Stimulated activated CD4-positive, alpha-beta T cell treated with anti-CD3 and anti-CD28 coated beads, Interleukin-1b, Interleukin-23, amount 100 ng/mL, for 1 hour (primary cell): ENCODE data around the gene BROX.
"Not testable (repeated sequence)": the region's sequence is repeated elsewhere in the genome, so short reads cannot be mapped to it uniquely, and the experiment has no call there.

ENCODE experiments used
- DNase-seq, 2 donors: peaks; one replicate each; pipeline ENCODE4 v3.0.0-alpha.2; 2020; ENCODE audit warnings: low read depth in 2 of 2

Gene BROX

DNA sequence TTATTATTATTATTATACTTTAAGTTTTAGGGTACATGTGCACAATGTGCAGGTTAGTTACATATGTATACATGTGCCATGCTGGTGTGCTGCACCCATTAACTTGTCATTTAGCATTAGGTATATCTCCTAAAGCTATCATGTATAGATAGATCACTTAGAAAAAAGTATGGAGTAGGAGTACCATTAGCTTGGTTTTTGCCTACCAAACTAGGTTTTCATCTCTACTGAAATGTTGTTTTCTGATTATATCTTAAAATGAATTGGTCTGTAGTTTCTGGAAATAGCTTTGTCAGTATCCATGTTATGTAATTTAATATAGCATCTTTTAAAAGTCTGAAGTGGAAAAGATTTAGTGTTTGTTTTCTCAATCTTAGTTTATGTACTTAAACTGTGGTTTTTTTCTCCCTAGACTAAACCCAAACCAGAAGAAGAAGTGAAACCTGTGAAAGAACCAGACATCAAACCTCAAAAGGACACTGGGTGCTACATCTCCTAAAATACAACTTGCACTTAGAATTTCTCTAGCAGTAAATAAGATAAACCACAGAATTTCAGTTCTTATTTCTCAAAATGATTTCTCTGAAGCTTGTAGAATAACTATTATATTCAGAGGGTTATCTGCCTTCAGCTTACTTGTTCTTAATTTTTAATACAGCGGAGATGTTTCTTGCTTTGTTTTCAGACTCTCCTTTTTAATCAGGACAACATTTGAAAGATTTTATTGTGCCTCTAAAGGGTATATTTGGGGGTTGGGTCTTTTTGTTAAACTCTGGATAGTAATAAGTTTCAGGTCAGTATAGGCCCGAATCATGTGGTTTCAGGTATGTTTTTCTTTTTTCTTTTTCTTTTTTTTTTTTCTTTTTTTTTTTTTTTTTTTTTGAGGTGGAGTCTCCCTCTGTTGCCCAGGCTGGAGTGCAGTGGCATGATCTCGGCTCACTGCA is 20.1 kb downstream of the BROX start:
- no peak for DNase-seq

DNA sequence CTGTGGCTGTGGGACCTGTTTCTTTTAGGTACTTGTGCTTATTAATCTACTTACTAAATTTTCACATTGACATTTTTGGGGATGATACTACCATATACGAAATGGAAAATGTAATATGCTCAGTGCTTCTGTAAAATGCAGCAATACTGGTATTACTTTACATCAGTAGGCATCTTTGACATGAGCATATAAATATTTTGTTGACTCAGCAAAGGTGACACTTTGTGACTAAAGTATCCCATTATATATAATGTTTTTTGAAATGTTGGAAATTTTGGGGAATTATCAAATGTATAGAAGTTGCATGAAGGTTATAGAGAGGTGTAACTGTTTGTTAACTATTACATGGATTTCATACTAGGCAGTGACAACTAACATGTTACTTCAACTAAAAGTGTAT is 22.4 kb downstream of the BROX start:
- DNase-seq = no peak

DNA sequence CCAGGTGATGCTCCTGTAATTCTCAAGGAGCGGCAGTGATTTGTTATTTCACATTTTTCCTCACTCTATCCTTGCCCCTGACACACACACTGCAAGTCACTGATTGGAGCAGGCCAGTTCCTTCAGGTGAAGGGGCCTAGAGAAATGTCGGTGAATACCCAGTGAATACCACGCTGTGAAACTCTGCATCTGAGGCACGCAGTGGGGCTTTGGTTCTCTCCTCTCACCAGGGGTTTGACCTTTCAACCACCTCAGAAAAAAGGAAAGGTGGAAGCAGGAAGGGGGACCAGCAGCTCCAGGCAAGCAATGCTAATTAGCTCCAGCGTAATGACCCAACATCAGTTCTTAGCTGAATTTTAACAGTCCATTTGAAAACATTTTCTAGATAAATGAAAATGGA is 24.1 kb downstream of the BROX start:
- no peak for DNase-seq

DNA sequence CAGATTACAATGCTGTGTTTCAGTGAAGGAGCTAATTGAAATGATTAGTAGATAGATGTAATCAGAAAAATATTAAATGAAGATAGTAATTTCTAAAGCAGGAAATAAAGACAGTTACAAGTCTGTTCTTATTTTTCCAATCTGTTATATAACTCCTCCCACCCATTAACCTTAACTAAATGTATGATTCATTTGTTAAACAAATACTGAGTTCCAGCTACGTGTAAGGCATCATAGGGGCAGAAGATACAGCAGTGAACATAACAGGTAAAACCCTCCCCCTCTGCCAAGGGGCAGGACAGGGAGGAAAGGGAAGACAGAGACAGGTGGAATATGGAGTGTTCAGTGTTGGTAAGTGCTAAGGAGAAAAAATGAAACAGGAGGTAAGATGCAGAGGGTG is 24.6 kb downstream of the BROX start, which contains the start of gene FAM177B:
Gene FAM177B, plus strand, starts transcription at position 231 of the 400 bp plus-strand sequence. CDS start 9,344 bp downstream, outside the sequence.
- DNase-seq = no peak

DNA sequence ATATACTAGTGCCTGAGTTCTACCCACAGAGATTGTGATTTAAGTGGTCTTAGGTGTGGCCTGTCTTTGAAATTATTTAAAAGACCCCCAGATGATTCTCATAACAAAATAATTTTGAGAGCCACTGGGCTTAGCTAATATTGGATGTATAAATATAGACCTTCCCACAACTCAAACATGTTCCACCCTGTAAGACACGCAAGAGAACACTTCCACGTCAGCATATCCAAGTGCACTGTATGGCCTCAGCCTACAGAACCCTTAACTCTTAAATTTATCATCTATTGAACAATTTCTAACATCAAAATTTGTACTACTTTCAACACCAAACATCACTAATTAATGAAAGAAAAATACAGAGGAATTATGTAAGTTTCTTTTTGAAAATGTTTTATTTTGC is 27.1 kb downstream of the BROX start:
- no peak for DNase-seq

- DNase-seq = no peak
Observed at GRCh38 chr1:222739929-222740328, 27.6 kb downstream of the BROX start.

DNA sequence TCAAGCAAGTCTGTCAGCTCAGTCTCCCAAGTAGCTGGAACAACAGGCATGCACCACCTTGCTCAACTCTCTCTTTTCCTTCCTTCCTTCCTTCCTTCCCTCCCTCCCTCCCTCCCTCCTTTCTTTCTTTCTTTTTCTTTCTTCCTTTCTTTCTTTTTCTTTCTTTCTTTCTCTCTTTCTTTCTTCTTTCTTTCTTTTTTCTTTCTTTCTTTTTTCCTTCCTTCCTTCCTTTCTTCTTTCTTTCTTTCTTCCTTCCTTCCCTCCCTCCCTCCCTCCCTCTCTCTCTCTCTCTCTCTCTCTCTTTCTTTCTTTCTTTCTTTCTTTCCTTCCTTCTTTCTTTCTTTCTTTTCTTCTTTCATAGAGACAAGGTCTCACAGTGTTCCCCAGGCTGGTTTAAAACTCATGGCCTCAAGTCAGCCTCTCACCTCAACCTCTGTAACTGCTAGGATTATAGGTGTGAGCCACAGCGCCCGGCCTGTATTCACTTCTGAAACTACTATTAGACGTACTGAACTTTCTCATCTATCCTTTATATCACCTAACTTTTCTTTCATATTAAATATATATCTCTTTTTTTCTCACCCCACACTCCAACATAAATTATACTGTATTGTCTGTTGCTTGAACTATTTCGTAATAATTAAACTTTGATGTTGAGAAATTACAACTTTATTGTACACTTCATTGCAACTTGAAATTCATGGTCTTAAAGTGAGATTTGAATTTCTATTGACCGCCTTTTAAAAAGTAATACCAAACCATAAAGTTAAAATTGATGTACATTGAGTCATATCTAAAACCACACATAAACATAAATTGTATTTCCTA is 29.5 kb downstream of the BROX start:
- DNase-seq = not testable (repeated sequence)

GRCh38 chr1:222749927-222750326 is 37.6 kb downstream of the BROX start:
- no peak for DNase-seq

- DNase-seq = no peak
Observed at GRCh38 chr1:222750651-222751050, 38.3 kb downstream of the BROX start.

GRCh38 chr1:222751255-222751654 is 38.9 kb downstream of the BROX start:
- no peak for DNase-seq

DNA sequence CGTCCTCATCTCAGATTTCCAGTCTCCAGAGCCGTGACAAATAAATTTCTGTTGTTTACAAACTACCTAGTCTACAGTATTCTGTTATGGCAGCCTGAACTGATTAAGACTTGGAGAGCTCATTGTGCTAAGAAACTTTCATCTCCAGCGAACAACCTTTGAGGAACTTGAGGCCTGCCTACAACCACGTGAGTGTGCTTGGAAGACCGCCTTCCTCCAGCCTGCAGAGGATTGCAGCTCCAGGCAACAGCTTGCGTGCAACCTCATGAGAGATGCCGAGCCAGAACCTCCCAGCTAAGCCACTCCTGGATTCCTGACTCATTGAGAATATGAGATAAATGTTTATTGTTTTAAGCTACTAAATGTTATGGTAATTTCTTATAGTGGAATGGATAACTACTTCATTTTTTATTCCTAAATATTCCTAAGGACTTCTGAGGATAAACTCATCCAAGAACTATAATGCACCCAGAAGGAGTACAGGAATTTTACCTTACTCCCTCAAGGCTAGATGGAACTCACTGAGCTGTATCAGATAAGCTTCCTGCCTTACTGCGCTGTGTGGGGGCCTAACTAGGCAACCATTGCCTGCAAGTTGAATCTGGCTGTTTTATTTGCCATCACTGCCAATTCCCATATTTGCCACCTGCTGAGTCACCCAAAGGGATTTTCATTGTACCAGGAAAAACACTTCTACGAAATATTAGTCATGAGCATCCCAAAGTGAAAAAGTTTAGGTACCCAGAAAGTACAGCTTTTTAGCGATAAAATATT is 42.2 kb downstream of the BROX start:
- DNase-seq = no peak

DNA sequence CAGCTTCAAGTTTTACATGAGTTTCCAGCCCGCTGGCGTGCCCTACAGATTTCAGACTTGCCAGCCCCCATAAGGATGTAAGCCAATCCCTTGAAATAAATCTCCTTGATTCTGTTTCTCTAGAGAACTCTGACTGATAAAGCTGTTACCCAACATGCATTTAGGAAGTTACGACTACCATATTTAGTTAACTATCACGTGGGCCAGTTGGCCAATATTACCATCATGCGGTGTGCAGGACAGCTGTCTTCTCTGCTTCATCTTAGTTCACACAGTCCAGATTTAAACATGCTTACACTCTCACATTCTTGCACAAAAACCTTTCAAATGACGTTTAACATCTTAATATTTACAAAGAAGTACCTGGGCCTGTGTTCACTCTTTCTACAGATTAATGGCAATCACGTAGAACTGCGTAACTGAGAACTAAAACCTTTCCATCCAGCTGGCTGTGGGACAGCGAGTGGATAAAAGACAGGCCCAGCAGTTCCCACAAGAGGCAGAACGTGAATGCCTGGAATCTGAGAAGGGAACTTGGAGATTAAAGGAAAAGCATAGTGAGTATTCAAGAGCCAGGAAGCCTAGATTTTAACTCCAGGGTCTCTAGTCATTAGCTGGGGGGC is 45.4 kb downstream of the BROX start:
- DNase-seq = no peak

- DNase-seq = no peak
Observed at GRCh38 chr1:222759451-222760035, 47.2 kb downstream of the BROX start.

DNA sequence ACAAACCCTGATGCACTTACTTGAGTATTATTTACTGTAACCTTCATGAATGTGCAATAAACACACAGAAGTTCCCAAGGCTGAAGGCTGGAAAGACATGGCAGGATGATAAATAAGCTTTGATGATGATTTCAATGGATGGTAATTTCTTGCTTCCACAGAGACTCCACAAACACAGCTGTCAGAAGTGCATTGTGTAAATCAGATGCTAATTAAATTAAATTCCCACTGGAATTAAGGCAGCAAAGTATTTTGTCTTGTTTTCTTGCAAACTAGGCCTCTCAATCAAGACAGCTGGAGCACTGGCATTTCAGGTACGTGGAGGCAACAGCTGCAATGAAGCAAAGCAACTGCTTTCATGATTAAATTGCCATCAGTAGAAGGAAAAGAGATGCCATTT is 48.7 kb downstream of the BROX start:
- no peak for DNase-seq

DNA sequence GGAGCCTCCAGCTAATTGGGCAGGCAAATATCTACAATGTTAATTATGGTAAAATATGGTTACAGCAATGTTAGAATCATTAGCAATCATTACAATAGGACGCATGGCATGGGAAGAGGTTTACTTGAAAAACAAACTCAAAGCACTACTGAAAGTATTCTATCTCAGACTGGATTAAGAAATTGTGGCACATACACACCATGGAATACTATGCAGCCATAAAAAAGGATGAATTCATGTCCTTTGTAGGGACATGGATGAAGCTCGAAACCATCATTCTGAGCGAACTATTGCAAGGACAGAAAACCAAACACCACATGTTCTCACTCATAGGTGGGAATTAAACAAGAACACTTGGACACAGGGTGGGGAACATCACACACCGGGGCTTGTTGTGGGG is 49.8 kb downstream of the BROX start:
- DNase-seq = not testable (repeated sequence)

DNA sequence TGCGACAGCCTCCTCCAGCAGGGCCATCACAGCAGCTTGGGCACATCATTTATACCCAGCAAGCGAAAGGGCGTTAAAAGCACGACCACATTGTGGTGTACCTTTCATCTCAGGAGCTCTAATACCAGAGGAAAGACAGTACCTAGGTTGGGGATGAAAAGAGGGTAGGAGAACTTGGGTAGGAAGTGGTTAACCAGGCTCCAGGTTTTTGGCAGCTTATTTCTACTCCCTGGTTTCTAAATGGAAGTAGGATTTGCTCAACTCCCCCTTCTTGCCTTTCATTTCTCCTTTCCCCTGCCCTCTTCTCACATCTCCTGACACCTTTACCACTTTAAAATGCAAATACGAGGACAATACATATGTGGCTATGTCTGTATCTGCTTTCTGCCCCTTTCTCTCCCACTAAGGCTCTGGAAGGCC is 54.8 kb downstream of the BROX start:
- DNase-seq = no peak

GRCh38 chr1:222768592-222768991 is 56.2 kb downstream of the BROX start:
- DNase-seq = no peak

DNA sequence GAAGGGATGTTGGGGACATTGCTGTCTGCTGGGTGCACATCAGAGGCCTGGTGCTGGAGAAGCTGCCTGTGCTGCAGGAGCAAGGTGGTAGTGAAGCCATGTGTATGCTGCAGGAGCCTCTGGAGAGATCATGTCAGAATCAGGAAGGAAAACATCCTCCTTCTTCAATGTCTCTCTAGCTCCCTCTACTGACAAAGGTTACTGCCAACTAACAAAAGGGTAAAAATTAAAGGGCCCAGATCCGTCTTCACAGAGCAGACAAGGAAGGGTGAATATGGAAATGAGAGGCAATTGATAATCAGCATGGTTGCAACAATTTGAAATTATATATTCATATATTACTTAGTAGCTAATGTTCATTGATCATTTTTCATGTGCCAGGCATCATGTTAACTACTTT is 56.8 kb downstream of the BROX start:
- DNase-seq = no peak

DNA sequence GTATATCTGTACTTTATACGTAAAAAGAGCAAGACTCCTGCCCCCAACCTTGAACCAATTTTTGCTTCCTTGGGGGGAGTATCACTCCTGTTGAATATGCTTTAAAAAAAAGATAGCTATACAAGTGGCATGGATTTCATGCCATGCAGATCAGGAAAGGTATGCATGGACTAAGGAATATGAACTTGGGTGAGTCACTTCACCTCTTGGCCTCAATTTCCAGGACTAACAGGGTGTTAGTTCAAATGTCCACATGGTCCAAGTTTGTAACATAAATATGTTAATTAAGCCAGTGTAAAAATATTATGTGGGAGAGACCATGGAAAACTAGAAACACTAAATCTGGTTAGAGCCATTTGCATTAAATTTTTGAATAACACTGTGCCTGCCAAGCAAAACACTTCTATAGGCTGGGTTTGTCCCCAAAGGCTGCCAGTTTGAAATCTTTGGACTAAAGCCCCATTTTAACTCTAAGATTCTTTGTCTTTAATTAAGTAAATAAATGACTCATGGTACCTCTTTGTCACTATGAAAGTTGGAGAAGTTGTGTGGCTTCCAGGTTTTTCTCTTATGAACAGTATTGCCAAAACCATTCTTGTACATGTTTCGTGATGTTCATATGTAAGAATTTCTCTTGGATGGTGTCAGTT is 57.7 kb downstream of the BROX start:
- DNase-seq = no peak

DNA sequence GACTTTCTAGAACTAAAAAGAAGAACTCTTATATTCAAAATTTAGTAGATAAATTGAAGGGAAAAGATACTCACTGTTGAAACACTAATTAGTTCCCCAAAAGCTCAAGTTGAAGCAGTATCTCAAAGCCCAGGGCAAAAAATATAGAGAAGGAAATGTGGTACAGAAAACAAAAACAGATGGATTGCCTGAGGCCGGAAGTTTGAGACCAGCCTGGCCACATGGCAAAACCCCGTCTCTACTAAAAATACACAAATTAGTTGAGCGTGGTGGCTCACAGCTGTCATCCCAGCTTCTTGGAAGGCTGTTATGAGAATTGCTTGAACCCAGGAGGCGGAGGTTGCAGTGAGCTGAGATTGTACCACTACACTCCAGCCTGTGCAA is 60.6 kb downstream of the BROX start:
- DNase-seq = no peak

GRCh38 chr1:222777463-222777862 is 65.1 kb downstream of the BROX start:
- DNase-seq = no peak
